ENCODE results near the gene MAPKAPK5. TPM values are rescaled to one million over a fixed set of nuclear protein-coding genes. Genes with fewer than 3 reads are reported as not detected.

Gene MAPKAPK5
- total RNA-seq, 1 experiment from 2014 or later: 85.7 TPM

DNA sequence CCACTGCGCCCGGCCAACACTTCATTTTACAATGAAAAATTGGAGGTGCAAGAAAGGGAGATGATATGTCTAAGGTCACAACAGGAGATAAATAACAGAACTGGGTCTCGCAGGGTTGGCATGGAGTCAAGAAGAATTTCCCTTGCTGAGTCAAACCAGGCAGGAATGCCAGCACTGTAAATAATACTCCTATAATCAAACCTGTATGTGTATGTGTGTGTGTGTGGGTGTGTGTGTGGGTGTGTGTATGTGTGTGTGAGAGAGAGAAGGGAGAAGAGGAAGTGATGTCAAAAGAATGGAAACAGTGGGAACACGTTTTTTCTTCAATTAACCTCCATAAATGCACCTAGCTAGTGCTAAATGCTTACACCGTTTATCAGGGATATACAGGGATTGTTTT, 100.5 kb downstream of the MAPKAPK5 start:
- Histone ChIP-seq H2BK5ac (ENCODE audit: insufficient read length, low read length) (no peak overlapping the region), H3K56ac (ENCODE audit: insufficient read length, low read depth, low read length) (no peak overlapping the region), H2AK5ac (ENCODE audit: insufficient read length, low read length) (no peak overlapping the region), H3T11ph (ENCODE audit: low read length) (no peak overlapping the region), H3K18ac (ENCODE audit: insufficient read length, low read depth, low read length) (no peak overlapping the region), H3K9ac (ENCODE audit: extremely low read depth, insufficient read length, low read length) (no peak overlapping the region), H2BK12ac (ENCODE audit: insufficient read length, low read depth, low read length) (no peak overlapping the region), H4K5ac (ENCODE audit: insufficient read length, low read depth, low read length) (no peak overlapping the region), H2BK20ac (ENCODE audit: low read depth, low read length, poor library complexity, severe bottlenecking) (no peak overlapping the region), H3K27me3 (ENCODE audit: insufficient read depth, low read length) (no peaks in the 10 kb centered on the region), H3K23ac (ENCODE audit: insufficient read length, low read depth, low read length) (no peak overlapping the region), H2AFZ (ENCODE audit: low read length) (no peak overlapping the region), H3K79me1 (ENCODE audit: insufficient read depth, low read depth, low read length, poor library complexity, severe bottlenecking) (no peaks in the 10 kb centered on the region), H4K8ac (replicated peaks; ENCODE audit: insufficient read length, low read depth, low read length) (no peak overlapping the region), H4K20me1 (ENCODE audit: control insufficient read depth, insufficient read depth, insufficient read length) (no peaks in the 10 kb centered on the region), H3K9me3 (ENCODE audit: control insufficient read depth, low read depth, low read length) (no peaks in the 10 kb centered on the region), H3K27ac (ENCODE audit: insufficient read length, low read depth, low read length) (no peak overlapping the region), H4K91ac (ENCODE audit: insufficient read length, low read depth, low read length) (no peak overlapping the region), H3K4ac (ENCODE audit: low read depth, low read length) (no peak overlapping the region), H3K4me2 (ENCODE audit: insufficient read depth, insufficient read length, low read length) (no peak overlapping the region), H2BK15ac (ENCODE audit: low read depth, low read length) (no peak overlapping the region), H3K4me1 (ENCODE audit: insufficient read depth, low read length) (no peaks in the 10 kb centered on the region), H3K14ac (ENCODE audit: insufficient read depth, low read length) (no peak overlapping the region), H3K79me2 (ENCODE audit: insufficient read depth, low read length) (no peaks in the 10 kb centered on the region), H3K23me2 (ENCODE audit: insufficient read length, low read depth, low read length, poor library complexity, severe bottlenecking) (no peaks in the 10 kb centered on the region), H2BK120ac (ENCODE audit: low read depth, low read length, poor library complexity, severe bottlenecking) (no peak overlapping the region)
- no CpG with 5 or more reads among the region's 5 CpGs for whole genome bisulfite sequencing (ENCODE audit: extremely low coverage, insufficient read length, low lambda C conversion rate)
- DNase-seq: no peak
- Mint-ChIP-seq H3K9me3 (no peaks in the 10 kb centered on the region; a peak in 1 of 5 replicates), H3K4me1 (no peaks in the 10 kb centered on the region), H3K27me3 (ENCODE audit: low read depth) (no peaks in the 10 kb centered on the region; the same call in 1 of the 2 replicates), H3K36me3 (ENCODE audit: insufficient read depth in 1 of 3, low read depth in 3 of 3) (no peaks in the 10 kb centered on the region), H3K4me3 (no peak overlapping the region), H3K27ac (no peak overlapping the region; a peak in 1 of 7 replicates)
- TF ChIP-seq, protein P1, sequence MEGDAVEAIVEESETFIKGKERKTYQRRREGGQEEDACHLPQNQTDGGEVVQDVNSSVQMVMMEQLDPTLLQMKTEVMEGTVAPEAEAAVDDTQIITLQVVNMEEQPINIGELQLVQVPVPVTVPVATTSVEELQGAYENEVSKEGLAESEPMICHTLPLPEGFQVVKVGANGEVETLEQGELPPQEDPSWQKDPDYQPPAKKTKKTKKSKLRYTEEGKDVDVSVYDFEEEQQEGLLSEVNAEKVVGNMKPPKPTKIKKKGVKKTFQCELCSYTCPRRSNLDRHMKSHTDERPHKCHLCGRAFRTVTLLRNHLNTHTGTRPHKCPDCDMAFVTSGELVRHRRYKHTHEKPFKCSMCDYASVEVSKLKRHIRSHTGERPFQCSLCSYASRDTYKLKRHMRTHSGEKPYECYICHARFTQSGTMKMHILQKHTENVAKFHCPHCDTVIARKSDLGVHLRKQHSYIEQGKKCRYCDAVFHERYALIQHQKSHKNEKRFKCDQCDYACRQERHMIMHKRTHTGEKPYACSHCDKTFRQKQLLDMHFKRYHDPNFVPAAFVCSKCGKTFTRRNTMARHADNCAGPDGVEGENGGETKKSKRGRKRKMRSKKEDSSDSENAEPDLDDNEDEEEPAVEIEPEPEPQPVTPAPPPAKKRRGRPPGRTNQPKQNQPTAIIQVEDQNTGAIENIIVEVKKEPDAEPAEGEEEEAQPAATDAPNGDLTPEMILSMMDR (conservative IDR thresholded peaks at IDR 0.05): no peak

All from H9 (cell line).